Mammary epithelial cell (primary cell): Measurements from ENCODE around the gene GNPNAT1.

Source experiments
- CTCF ChIP-seq, 2 donors: IDR thresholded peaks in 1 of 2; conservative IDR thresholded peaks in 1 of 2; 2 replicates each; pipeline ENCODE4 v1.5.1; 2011 to 2012; ENCODE audit warnings: inconsistent platforms in 2 of 2, low read length in 2 of 2, mild to moderate bottlenecking in 2 of 2, control low read depth in 1 of 2, low read depth in 1 of 2; ENCODE audit not compliant: insufficient read depth in 1 of 2; ENCODE audit errors: extremely low read depth in 1 of 2
- EZH2 ChIP-seq: IDR thresholded peaks from 2 replicates; pipeline ENCODE4 v1.6.1; 2012; ENCODE audit warnings: low read length, inconsistent platforms, borderline replicate concordance

DNA sequence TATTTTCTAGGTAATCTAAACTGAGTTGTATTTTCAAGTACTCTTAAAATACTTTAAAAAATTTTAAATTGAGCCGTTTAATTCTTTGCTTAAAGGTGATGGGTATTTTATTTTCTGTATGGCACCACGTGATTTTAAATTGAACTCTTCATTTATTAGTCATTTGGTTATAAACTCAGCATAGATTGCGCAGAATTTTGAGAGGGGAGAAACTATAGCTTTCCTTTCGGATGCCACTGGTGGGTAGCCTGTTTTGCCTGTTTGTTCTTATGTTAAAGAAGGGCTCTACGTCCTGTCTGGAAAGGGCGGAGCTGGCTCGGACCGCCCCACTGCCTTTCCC is 61.9 kb downstream of the GNPNAT1 start:
- TF ChIP-seq CTCF (conservative IDR thresholded peaks at IDR 0.05 in 1 of 2, IDR thresholded peaks at IDR 0.05 in 1 of 2; ENCODE audit: extremely low read depth in 1 of 2, insufficient read depth in 1 of 2, low read depth in 1 of 2, low read length in 2 of 2) (no peak), EZH2 (no peak)
